GM19452 (cell line): ENCODE measurements around the gene LRFN3.
"Not testable (repeated sequence)": the region's sequence is repeated elsewhere in the genome, so short reads cannot be mapped to it uniquely, and the experiment has no call there.

Experiments
- ATAC-seq: cut with Tn5 transposase; IDR thresholded peaks from one replicate; pipeline ENCODE4 v1.9.1; 2021; ENCODE audit not compliant: unreplicated experiment

LRFN3 gene

DNA sequence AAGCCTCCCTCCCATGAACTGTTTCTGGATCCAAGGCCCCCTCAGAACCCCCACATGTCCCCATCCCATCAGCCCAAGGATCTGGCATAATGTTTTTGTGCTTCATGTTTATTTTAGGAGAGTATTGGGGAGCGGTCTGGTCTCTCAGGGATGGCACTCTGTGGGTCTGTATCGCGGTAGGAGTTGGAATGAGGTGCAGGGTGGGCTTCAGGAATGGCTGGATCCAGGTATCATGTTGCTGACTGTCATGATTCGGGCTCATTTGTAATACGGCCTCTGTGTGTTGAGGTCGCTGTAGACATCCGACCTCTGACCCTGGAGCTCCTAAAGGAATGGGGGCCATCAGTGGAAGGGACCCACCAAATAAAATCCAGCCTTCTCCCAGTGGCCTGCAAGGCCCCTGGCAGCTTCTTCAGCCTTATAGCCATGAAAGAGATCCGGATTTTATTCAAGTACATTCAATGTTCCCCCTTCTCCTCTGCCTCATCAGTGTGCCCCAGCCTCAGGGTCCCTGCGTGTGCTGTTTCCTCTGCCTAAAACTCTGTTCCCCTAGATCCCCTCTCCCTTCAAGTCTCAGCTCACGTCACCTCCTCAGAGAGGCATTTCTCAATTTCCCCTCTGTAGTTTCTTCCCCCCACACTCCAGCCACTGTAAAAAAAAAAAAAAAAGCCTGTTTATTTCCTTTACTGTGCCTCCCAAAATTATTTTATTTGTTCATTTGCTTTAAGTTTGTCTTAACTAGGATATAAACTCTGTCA is 31.7 kb upstream of the LRFN3 start:
- ATAC-seq = no peak

DNA sequence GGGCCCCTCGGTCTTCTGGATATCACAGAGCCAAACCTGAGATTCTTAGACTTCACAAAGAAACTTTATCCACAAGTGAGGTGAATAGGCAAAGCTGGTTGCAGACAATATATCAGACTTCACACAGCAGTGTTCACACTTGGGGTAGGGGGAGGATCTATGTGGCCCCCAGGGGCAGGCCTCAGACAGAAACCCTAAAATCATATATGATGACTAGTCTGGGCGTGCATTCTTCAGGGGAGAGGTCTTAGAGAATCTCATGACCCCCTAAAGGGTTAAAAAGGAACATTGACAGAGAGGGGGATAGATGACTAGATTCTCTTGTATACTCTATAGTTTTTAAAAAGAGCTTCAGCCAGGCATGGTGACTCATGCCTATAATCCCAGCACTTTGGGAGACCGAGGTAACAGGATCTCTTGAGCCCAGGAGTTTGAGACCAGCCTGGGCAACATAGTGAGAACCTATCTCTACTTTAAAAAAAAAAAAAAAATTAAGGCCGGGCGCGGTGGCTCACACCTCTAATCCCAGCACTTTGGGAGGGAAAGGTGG is 30.9 kb upstream of the LRFN3 start:
- no peak for ATAC-seq

- ATAC-seq = no peak
These were observed 28.8 kb upstream of the LRFN3 start for GRCh38 chr19:35907377-35907745.

- ATAC-seq = no peak
These were observed 28.1 kb upstream of the LRFN3 start, which contains the start of gene TYROBP for GRCh38 chr19:35908010-35908441. Gene TYROBP (minus strand): TSS chr19:35908295. CDS start chr19:35908228, 67 bp downstream.

DNA sequence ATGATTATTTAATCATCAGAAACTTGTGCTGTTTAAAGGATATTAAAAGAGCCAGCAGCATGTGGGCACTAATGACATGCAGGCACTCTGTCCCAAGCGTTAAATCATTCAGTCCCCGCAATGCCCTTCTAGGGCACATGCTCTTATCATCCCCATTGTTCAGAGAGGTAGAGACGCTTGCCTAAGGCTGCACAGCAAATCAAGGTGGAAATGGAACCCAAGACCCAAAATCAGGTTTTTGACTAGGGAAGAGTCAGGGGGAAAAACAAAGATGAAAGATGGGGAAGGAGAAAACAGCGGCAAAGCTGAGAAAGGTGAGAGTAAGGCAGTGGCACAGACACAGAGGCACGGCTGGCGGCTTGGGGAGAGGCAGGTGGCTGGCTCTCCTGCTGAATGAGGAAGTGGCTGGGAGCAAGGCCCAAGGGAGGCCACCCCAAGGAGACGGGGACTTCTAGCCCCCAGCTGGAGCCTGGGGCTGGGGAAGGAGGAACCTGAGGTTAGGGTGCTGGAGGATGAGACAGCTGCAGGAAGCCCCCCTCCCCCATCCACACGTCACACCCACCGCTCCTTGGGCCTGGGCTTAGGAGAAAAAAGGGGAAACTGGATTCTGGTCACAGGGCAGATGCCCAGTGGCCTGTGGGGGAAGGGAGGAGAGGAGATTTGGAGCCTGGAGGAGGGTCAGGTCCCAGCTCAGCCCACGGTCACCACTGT is 27.0 kb upstream of the LRFN3 start:
- no peak for ATAC-seq

GRCh38 chr19:35909684-35910035 is 26.5 kb upstream of the LRFN3 start:
- ATAC-seq = no peak

GRCh38 chr19:35910355-35910754 is 25.8 kb upstream of the LRFN3 start:
- ATAC-seq = not testable (repeated sequence)

- ATAC-seq = no peak
These were observed 25.0 kb upstream of the LRFN3 start for GRCh38 chr19:35911173-35911572.

- no peak for ATAC-seq
These were observed 24.4 kb upstream of the LRFN3 start for GRCh38 chr19:35911790-35912189.

GRCh38 chr19:35913589-35913988 is 22.6 kb upstream of the LRFN3 start:
- ATAC-seq = no peak

DNA sequence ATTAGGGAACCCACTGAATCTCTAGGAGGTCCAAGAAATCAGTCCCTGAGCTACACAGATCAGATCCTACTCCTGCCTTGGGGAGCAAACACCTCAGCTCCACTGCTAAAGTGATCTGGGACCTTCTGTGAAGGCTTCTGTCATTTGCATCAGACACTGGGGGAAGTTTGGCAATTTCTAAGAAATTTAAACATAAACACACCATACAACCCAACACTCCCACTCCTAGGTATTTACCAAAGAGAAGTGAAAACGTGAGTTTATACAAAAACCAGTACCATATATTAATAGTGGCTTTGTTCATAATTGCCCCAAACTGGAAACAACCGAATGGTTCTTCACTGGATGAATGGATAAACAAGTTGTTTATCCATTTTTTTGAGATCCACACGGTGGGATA is 20.7 kb upstream of the LRFN3 start:
- ATAC-seq = no peak

- ATAC-seq = no peak
These were observed 16.9 kb upstream of the LRFN3 start for GRCh38 chr19:35919306-35919705.

GRCh38 chr19:35921012-35921411 is 15.2 kb upstream of the LRFN3 start:
- ATAC-seq = no peak

DNA sequence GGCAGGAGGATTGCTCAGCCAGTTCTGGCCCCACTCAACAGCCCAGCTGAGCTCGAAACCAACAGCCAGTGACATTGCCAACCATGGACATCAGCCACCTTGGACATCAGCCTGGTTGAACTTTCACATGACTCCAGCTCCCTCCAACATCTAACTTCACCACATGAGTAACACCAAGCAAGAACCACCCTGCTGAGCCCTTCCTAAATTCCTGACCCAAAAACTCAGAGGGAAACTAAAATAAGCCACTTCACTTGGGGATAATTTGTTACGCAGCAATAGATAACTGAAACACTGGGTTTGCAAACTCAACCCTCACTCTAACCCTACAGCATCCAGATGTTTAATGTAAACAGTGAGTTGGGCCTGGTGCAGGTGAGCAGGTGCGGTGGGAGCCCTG is 10.7 kb upstream of the LRFN3 start:
- ATAC-seq = no peak

DNA sequence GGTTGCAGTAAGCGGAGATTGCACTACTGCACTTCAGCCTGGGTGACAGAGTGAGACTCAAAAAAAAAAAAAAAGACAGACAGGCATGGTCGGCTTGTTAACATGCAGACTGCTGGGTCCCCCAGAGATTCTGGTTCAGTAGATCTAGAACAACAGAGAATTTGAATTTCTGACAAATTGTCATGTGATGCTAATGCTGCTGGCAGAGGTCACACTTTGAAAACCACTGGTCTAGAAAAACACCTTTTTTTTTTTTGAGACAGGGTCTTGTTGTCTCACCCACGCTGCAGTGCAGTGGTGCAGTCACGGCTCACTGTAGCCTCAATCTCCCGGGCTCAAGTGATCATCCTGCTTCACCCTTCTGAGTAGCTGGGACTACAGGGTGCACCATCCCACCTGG is 7.7 kb upstream of the LRFN3 start:
- ATAC-seq = no peak

GRCh38 chr19:35929876-35930275 is 6.3 kb upstream of the LRFN3 start:
- ATAC-seq = no peak

DNA sequence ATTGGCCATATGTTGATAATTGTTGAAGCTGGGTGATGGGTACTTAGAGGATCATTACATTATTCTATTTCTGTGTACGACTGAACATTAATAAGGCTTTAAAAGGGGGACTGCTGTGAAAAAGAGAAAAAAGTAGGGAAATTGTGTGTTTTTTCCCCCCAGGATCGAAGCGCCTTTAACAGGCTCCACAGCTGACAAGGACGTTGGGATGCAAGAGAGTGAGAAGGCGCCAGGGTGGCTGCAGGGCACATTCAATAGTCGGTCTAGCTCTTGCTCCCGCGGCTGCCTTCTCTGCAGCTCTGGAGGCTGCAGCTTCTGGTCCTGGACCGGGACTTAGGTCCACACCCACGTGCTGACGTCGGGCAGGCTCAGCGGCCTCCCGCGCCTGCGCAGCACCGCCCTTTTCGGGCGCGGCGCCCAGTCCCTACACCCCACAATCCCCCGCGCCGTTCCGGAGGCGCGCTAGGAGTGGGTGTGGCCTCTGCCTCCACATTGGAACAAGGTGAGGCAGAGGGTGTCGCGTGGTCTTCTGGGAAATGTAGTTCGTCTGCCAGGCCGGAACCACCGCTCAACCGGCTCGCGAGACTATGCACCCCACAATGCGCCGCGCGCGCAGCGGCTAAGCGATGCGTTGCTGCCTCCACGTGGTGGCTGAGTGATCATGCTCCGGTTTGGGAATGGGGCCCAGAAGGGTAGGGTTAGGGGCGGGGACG is 4.9 kb upstream of the LRFN3 start:
- peak; percentile 95 for ATAC-seq

- no peak for ATAC-seq
These were observed 4.3 kb upstream of the LRFN3 start for GRCh38 chr19:35931874-35932202.

DNA sequence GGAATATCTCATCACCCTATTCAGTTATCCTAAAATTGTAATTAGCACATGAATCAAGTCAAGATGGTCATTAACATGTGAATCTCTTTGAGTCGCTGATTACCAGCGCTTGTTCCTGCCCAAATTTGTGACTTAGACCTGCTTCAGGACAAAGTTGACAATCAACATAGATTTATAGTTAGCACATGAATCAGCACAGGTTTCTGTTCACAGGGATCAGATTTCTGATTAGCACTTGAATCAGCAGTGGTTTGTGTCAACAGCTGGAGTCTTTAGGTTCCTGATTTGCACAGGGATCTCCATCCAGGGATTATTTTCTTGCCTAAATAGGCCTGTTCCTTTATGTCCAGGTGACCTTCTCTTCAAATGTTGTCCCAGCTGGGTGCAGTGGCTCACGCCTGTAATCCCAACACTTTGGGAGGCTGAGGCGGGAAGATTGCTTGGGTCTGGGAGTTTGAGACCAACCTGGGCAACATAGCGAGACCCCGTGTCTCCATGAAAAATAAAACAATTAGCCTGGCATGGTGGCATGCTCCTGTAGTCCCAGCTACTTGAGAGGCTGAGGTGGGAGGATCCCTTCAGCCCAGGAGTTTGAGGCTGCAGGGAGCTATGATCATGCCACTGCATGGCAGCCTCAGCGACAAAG is 3.8 kb upstream of the LRFN3 start:
- ATAC-seq = no peak

GRCh38 chr19:35936738-35937268 is 629 bp downstream of the LRFN3 start:
- ATAC-seq = no peak
